ENCODE measurements around the gene HIVEP3. TPM values are rescaled to one million over a fixed set of nuclear protein-coding genes. Genes with fewer than 3 reads are reported as not detected.

HIVEP3 gene
- total RNA-seq, 1 donor from 2014 or later, result 1.2 TPM

DNA sequence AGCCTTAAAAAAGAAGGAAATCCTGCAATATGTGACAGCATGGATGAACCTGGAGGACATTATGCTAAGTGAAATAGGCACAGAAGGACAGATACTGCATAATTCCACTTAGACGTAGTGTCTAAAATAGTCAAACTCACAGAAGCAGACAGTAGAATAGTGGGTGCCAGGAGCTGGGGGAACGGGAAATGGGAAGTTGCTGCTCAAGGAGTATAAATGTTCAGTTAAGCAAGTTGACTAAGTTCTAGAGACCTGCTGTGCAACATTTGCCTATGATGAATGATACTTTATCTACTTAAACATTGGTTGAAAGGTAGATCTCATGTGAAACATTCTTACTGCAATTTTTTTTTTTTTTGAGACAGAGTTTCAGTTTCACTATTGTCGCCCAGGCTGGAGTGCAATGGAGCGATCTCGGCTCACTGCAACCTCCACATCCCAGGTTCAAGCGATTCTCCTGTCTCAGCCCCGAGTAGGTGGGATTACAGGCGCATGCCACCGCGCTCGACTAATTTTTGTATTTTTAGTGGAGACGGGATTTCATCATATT is 197.8 kb downstream of the HIVEP3 start:
- H3K9me3 Mint-ChIP-seq, result no peaks in the 10 kb centered on the region
- DNase-seq (ENCODE audit: low read depth, low spot score), result no peak
- H3K27me3 Mint-ChIP-seq (ENCODE audit: low read depth), result no peaks in the 10 kb centered on the region
- no peaks in the 10 kb centered on the region for H3K36me3 Mint-ChIP-seq (ENCODE audit: low read depth)
- no peaks in the 10 kb centered on the region for H3K4me1 Mint-ChIP-seq
- no peak overlapping the region for H3K27ac Mint-ChIP-seq (ENCODE audit: unreplicated experiment)
- H3K4me3 Mint-ChIP-seq, result no peak overlapping the region
- TF ChIP-seq CTCF (conservative IDR thresholded peaks at IDR 0.05), result no peak

DNA sequence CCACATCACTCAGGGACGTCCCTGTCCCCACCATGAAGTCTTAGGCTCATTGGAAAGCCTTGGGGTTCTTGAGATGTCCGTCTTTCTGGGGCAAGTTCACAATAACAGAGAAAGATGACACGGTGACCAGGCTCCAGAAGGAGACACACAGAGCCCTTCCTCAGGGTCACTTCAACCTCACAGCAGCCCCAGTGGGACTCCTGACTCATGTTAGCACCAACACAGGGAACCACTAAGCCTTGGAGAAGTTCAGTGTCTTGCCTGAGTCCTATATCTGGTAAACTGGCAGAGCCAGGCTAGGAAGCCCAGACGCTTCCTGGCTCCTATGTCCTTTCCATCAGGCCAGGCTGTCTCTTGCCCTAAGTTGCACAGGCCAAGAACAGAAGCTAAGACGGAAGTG is 199.1 kb downstream of the HIVEP3 start:
- Mint-ChIP-seq H3K4me3 (no peak overlapping the region), H3K27ac (ENCODE audit: unreplicated experiment) (no peak overlapping the region), H3K9me3 (no peaks in the 10 kb centered on the region), H3K27me3 (ENCODE audit: low read depth) (no peaks in the 10 kb centered on the region), H3K36me3 (ENCODE audit: low read depth) (no peaks in the 10 kb centered on the region), H3K4me1 (no peaks in the 10 kb centered on the region)
- no peak for DNase-seq (ENCODE audit: low read depth, low spot score)
- TF ChIP-seq CTCF (conservative IDR thresholded peaks at IDR 0.05), result no peak

DNA sequence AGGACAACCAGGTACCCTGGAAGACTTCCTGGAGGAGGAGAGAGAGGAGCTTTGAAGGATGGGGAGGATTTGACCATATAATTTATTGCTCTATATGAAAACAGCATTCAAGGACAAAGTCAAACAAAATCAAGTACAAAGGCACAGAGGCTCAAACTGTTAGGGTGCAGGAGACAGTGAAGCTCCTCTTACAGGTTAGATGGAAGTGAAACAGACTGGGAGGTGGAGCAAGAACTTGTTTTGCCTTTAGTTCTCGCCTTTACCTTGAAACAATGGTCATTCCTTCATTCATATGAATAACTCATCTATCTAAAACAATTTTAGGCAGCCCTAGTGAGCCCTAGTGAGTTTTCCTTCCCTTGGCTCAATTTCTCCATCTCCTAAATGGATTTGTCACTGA is 199.6 kb downstream of the HIVEP3 start:
- no peak for DNase-seq (ENCODE audit: low read depth, low spot score)
- no peak for TF ChIP-seq CTCF (conservative IDR thresholded peaks at IDR 0.05)
- Mint-ChIP-seq H3K36me3 (ENCODE audit: low read depth) (no peaks in the 10 kb centered on the region), H3K27me3 (ENCODE audit: low read depth) (no peaks in the 10 kb centered on the region), H3K27ac (ENCODE audit: unreplicated experiment) (no peak overlapping the region), H3K9me3 (no peaks in the 10 kb centered on the region), H3K4me3 (no peak overlapping the region), H3K4me1 (peaks cover 2% of the 10 kb centered on the region)

- no peak for TF ChIP-seq CTCF (conservative IDR thresholded peaks at IDR 0.05)
- Mint-ChIP-seq H3K9me3 (no peaks in the 10 kb centered on the region), H3K36me3 (ENCODE audit: low read depth) (no peaks in the 10 kb centered on the region), H3K27ac (ENCODE audit: unreplicated experiment) (no peak overlapping the region), H3K4me3 (no peak overlapping the region), H3K4me1 (peaks cover 4% of the 10 kb centered on the region), H3K27me3 (ENCODE audit: low read depth) (no peaks in the 10 kb centered on the region)
- DNase-seq (ENCODE audit: low read depth, low spot score), result no peak
Observed at GRCh38 chr1:41718497-41718896, 200.2 kb downstream of the HIVEP3 start.

DNA sequence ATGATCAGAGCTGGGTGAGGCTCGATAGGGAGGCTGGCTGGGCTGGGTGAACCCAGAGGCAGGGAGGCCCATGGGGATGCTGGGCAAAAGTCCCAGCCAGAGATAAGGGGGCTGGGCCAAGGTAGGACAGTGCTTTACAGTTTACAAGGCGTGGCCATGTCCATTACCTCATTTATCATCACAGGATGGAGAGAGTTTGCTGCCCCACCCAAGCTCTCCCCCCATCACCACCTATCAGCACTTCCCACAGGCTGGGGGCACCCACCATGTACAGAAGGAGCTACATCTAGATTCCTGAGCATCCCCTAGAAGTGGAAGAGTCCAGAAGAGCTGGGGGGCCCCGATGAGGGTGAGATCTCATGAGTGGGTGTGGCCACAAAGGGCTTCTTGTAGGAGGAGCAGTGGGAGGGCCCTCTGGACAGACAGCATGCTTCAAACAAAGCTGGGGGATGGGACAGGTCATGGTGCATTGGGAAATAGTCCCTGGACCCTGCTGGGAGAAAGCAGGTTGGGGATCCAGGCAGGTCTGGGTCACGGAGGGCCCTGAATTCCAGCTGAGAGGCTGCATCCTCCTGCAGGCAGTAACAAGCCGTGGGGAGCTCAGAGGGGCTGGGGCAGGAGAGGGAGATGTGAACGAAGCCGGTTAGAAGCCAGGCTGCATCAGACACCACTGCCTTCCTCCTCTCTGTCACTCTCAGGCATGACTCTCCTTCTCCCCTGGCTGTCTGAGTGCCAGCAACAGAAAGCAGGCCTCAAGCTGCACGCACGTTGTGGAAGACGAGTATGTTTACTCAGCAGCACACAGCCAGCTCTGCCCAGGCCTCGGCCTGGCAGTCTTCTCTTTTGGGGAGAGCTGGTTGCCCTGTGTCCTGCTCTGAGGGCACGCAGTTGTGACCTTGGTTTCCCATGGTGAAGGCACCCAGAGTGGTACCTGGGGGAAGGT is 202.3 kb downstream of the HIVEP3 start:
- H3K36me3 Mint-ChIP-seq (ENCODE audit: low read depth), result no peaks in the 10 kb centered on the region
- no peak for TF ChIP-seq CTCF (conservative IDR thresholded peaks at IDR 0.05)
- no peak overlapping the region for H3K4me3 Mint-ChIP-seq
- no peaks in the 10 kb centered on the region for H3K27me3 Mint-ChIP-seq (ENCODE audit: low read depth)
- peaks cover 4% of the 10 kb centered on the region for H3K4me1 Mint-ChIP-seq
- no peak for DNase-seq (ENCODE audit: low read depth, low spot score)
- no peaks in the 10 kb centered on the region for H3K9me3 Mint-ChIP-seq
- peak overlapping the region; percentile 45 for H3K27ac Mint-ChIP-seq (ENCODE audit: unreplicated experiment)

Measured in neural crest cell (in vitro differentiated cells).